ENCODE data around the gene ZNF524. TPM values are rescaled to one million over a fixed set of nuclear protein-coding genes. Genes with fewer than 3 reads are reported as not detected.

Gene ZNF524
- total and polyA plus RNA-seq, 9 of the 15 experiments (the other 6 are each of a cell fraction or from before 2014, with no cell fraction given): 0.08 to 15.6 (median 2.9) TPM

- TF ChIP-seq, protein P1, sequence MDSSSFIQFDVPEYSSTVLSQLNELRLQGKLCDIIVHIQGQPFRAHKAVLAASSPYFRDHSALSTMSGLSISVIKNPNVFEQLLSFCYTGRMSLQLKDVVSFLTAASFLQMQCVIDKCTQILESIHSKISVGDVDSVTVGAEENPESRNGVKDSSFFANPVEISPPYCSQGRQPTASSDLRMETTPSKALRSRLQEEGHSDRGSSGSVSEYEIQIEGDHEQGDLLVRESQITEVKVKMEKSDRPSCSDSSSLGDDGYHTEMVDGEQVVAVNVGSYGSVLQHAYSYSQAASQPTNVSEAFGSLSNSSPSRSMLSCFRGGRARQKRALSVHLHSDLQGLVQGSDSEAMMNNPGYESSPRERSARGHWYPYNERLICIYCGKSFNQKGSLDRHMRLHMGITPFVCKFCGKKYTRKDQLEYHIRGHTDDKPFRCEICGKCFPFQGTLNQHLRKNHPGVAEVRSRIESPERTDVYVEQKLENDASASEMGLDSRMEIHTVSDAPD (CRISPR knock-in tag; IDR thresholded peaks at IDR 0.05): no peak
- TF ChIP-seq CREB3L1 (IDR thresholded peaks at IDR 0.05; ENCODE audit: borderline replicate concordance, low read depth) (no peak), MYC (IDR thresholded peaks at IDR 0.05; ENCODE audit: low read depth, low read length) (no peak), MYC (CRISPR knock-in tag; IDR thresholded peaks at IDR 0.05; ENCODE audit: borderline replicate concordance, low read depth) (no peak), ZNF785 (CRISPR knock-in tag; IDR thresholded peaks at IDR 0.05) (no peak), ATF1 (CRISPR knock-in tag; IDR thresholded peaks at IDR 0.05) (no peak), ATF1 (tag; IDR thresholded peaks at IDR 0.05) (no peak), ZFP36 (IDR thresholded peaks at IDR 0.05; ENCODE audit: low read depth, low read length, partially characterized antibody) (no peak), SMARCC2 (IDR thresholded peaks at IDR 0.05; ENCODE audit: low read depth) (no peak), RAD51 (IDR thresholded peaks at IDR 0.05; ENCODE audit: borderline replicate concordance, low read depth) (no peak), FOXP1 (CRISPR knock-in tag; IDR thresholded peaks at IDR 0.05) (0 out of 2 replicates have a peak, but pooled peaks have one; percentile 30), SMC3 (conservative IDR thresholded peaks at IDR 0.05; ENCODE audit: insufficient read depth, low read depth, low read length) (no peak), ZNF124 (CRISPR knock-in tag; IDR thresholded peaks at IDR 0.05) (no peak), ZNF280A (IDR thresholded peaks at IDR 0.05; ENCODE audit: low read depth, partially characterized antibody) (no peak), PRPF4 (IDR thresholded peaks at IDR 0.05; ENCODE audit: insufficient read depth, low read depth, low read length, poor library complexity, severe bottlenecking) (no peak), ZBTB5 (IDR thresholded peaks at IDR 0.05) (no peak), ASH1L (IDR thresholded peaks at IDR 0.05; ENCODE audit: borderline replicate concordance, low read depth, partially characterized antibody) (no peak), CBFA2T3 (IDR thresholded peaks at IDR 0.05) (peak; percentile 35), NCOA2 (IDR thresholded peaks at IDR 0.05; ENCODE audit: partially characterized antibody in 2 of 2) (no peak)
- TF ChIP-seq, protein P2, sequence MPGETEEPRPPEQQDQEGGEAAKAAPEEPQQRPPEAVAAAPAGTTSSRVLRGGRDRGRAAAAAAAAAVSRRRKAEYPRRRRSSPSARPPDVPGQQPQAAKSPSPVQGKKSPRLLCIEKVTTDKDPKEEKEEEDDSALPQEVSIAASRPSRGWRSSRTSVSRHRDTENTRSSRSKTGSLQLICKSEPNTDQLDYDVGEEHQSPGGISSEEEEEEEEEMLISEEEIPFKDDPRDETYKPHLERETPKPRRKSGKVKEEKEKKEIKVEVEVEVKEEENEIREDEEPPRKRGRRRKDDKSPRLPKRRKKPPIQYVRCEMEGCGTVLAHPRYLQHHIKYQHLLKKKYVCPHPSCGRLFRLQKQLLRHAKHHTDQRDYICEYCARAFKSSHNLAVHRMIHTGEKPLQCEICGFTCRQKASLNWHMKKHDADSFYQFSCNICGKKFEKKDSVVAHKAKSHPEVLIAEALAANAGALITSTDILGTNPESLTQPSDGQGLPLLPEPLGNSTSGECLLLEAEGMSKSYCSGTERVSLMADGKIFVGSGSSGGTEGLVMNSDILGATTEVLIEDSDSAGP (CRISPR knock-in tag; IDR thresholded peaks at IDR 0.05): no peak
These were observed 23.5 kb downstream of the ZNF524 start (continued) for GRCh38 chr19:55623561-55623960.
